Peyer's patch (tissue), 4 donors: Measurements from ENCODE around the gene DNAH2. TPM values are rescaled to one million over a fixed set of nuclear protein-coding genes. Genes with fewer than 3 reads are reported as not detected.

Experiments
- DNase-seq, 3 donors: peaks; one replicate each; pipeline ENCODE4 v3.0.0-alpha.2; 2017 to 2019
- H3K27ac ChIP-seq, 4 donors: fragments of 200-600 bp; sonication (generic); one replicate each; pipeline ENCODE4 v1.5.1; 2016 to 2019
- H3K27me3 ChIP-seq, 2 donors: fragments of 200-600 bp; sonication (generic); one replicate each; pipeline ENCODE4 v1.5.1; 2019
- H3K36me3 ChIP-seq, 3 donors: fragments of 200-600 bp; sonication (generic); one replicate each; pipeline ENCODE4 v1.5.1; 2016 to 2019
- H3K4me1 ChIP-seq, 4 donors: fragments of 200-600 bp; sonication (generic); one replicate each; pipeline ENCODE4 v1.5.1; 2016 to 2019
- H3K4me3 ChIP-seq, 4 donors: fragments of 200-600 bp; sonication (generic); 1 replicate in 3 of 4; 2 replicates in 1 of 4; pipeline ENCODE4 v1.5.1; 2016 to 2019; ENCODE audit warnings: mild to moderate bottlenecking in 1 of 4
- H3K9me3 ChIP-seq, 4 donors: fragments of 200-600 bp; sonication (generic); one replicate each; pipeline ENCODE4 v1.5.1; 2016 to 2019; ENCODE audit warnings: mild to moderate bottlenecking in 1 of 4
- CTCF ChIP-seq, 6 experiments: fragments of 450-650 bp in 4 of 6; fragments of 200-600 bp in 2 of 6; sonication (generic) in 1 of 6; IDR thresholded peaks; one replicate each; pipeline ENCODE4 v1.5.1; 2017 to 2019; ENCODE audit warnings: antibody characterized with exemption in 6 of 6, mild to moderate bottlenecking in 3 of 6, moderate library complexity in 1 of 6
- POLR2A ChIP-seq, 2 donors: fragments of 450-650 bp; IDR thresholded peaks; one replicate each; pipeline ENCODE4 v1.5.1; 2017; ENCODE audit warnings: antibody characterized with exemption in 2 of 2, mild to moderate bottlenecking in 2 of 2, moderate library complexity in 2 of 2
- total RNA-seq, 4 donors: library from RNA; depleted of rRNA; stranded (reverse); fragments of >200 nt; gene quantifications; one replicate each; pipeline ENCODE4 v1.1.0, GENCODE V29; 2016

Gene DNAH2
- total RNA-seq, 4 donors from 2014 or later = 0.18 to 0.83 TPM; not detected in 2

DNA sequence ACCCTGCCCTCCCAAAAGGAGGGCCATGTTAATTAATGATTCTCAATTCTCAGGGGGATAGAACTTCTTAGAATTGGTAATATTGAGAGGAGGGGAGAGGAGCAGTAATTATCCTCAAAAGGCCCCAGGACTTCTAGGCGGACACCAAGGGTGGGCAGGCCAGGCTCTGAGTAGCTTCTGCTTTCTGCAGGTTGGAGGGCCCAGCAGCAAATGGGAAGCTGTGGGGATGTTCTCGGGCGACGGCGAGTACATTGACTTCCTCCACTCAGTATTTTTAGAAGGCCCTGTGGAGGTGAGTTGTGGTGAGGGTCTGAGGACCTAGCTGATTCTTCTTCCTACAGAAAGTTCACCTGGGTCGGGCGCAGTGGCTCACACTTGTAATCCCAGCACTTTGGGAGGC, 57.5 kb downstream of the DNAH2 start:
- H3K27ac ChIP-seq = no peak overlapping the region
- no peaks in the 10 kb centered on the region for H3K36me3 ChIP-seq
- H3K4me3 ChIP-seq = no peak overlapping the region
- DNase-seq = no peak
- no peaks in the 10 kb centered on the region for H3K9me3 ChIP-seq
- no peaks in the 10 kb centered on the region for H3K27me3 ChIP-seq
- TF ChIP-seq POLR2A (IDR thresholded peaks at IDR 0.05) = no peak
- TF ChIP-seq CTCF (IDR thresholded peaks at IDR 0.05) = no peak
- H3K4me1 ChIP-seq = no peaks in the 10 kb centered on the region

DNA sequence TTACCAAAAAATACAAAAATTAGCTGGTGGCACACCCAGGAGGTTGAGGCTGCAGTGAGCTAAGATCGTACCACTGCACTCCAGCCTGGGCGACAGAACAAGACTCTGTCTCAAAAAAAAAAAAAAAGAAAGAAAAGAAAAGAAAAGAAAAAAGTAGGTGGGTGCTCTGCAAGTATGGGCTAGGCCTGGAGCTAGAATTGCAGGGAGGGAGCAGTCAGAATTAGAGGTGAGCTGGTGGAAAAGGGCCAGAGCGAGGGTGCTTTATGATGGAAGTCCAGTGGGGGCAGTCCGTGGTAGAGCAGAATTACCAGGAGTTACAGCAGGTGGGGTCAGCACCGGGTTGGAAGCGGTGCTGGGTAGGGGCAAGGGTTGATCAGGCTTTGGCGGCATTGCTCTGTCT, 59.5 kb downstream of the DNAH2 start:
- no peaks in the 10 kb centered on the region for H3K9me3 ChIP-seq

GRCh38 chr17:7780736-7781135, 63.2 kb downstream of the DNAH2 start:
- H3K4me3 ChIP-seq = no peak overlapping the region
- H3K4me1 ChIP-seq = no peaks in the 10 kb centered on the region
- no peak overlapping the region for H3K27ac ChIP-seq
- H3K36me3 ChIP-seq = no peaks in the 10 kb centered on the region
- no peak for TF ChIP-seq CTCF (IDR thresholded peaks at IDR 0.05)
- H3K27me3 ChIP-seq = no peaks in the 10 kb centered on the region
- no peaks in the 10 kb centered on the region for H3K9me3 ChIP-seq
- DNase-seq = no peak

More for the DNA sequence above, 59.5 kb downstream of the DNAH2 start:
- Histone ChIP-seq H3K36me3 (no peaks in the 10 kb centered on the region), H3K4me3 (no peak overlapping the region), H3K27me3 (no peaks in the 10 kb centered on the region), H3K27ac (no peak overlapping the region), H3K4me1 (no peaks in the 10 kb centered on the region)
- no peak for TF ChIP-seq POLR2A (IDR thresholded peaks at IDR 0.05)
- TF ChIP-seq CTCF (IDR thresholded peaks at IDR 0.05) = no peak
- DNase-seq = no peak

DNA sequence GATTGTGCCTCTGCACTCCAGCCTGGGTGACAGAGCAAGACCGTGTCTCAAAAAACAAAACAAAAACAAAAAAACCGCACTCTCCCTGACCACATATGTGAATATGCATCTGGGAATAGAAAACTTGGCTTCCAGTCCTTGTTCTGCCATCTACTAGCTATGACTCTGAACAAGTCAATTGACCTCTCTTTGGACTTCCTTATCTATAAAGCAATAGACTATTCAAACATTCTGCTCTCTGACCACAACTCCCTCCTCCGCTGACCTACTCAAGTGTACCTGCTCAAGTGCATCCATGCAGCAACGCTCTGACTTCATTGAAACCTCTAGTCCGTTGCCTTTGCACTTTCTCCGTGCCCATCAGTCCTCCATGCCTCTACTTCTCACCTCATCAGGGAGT, 63.9 kb downstream of the DNAH2 start:
- no peaks in the 10 kb centered on the region for H3K27me3 ChIP-seq
- H3K4me1 ChIP-seq = no peaks in the 10 kb centered on the region
- H3K36me3 ChIP-seq = no peaks in the 10 kb centered on the region
- H3K4me3 ChIP-seq = no peak overlapping the region
- H3K27ac ChIP-seq = no peak overlapping the region
- no peak for TF ChIP-seq POLR2A (IDR thresholded peaks at IDR 0.05)
- no peak for TF ChIP-seq CTCF (IDR thresholded peaks at IDR 0.05)
- no peak for DNase-seq
- no peaks in the 10 kb centered on the region for H3K9me3 ChIP-seq

GRCh38 chr17:7782240-7782639, 64.7 kb downstream of the DNAH2 start:
- no peak overlapping the region for H3K27ac ChIP-seq
- H3K4me1 ChIP-seq = no peaks in the 10 kb centered on the region
- no peaks in the 10 kb centered on the region for H3K9me3 ChIP-seq
- no peaks in the 10 kb centered on the region for H3K36me3 ChIP-seq
- TF ChIP-seq POLR2A (IDR thresholded peaks at IDR 0.05) (no peak), CTCF (IDR thresholded peaks at IDR 0.05) (no peak)
- DNase-seq = no peak
- H3K4me3 ChIP-seq = no peak overlapping the region
- no peaks in the 10 kb centered on the region for H3K27me3 ChIP-seq

- H3K27me3 ChIP-seq = no peaks in the 10 kb centered on the region
- DNase-seq = no peak
- no peaks in the 10 kb centered on the region for H3K4me1 ChIP-seq
- no peaks in the 10 kb centered on the region for H3K9me3 ChIP-seq
- no peak for TF ChIP-seq CTCF (IDR thresholded peaks at IDR 0.05)
- no peaks in the 10 kb centered on the region for H3K36me3 ChIP-seq
- H3K27ac ChIP-seq = no peak overlapping the region
- no peak overlapping the region for H3K4me3 ChIP-seq
Measured at GRCh38 chr17:7786866-7787265, 69.3 kb downstream of the DNAH2 start.
